Esophagus squamous epithelium (tissue), 5 donors: Measurements from ENCODE around the gene SNCB. TPM values are rescaled to one million over a fixed set of nuclear protein-coding genes. Genes with fewer than 3 reads are reported as not detected.

Source experiments
- DNase-seq: peaks from one replicate; lab custom pipeline; 2025; lab: John Stamatoyannopoulos, UW
- H3K27ac ChIP-seq, 4 donors: fragments of 200-600 bp; sonication (generic); one replicate each; pipeline ENCODE4 v1.5.1; 2016 to 2019; ENCODE audit warnings: mild to moderate bottlenecking in 1 of 4
- H3K27me3 ChIP-seq, 4 donors: fragments of 200-600 bp; sonication (generic); 1 replicate in 3 of 4; 2 replicates in 1 of 4; pipeline versions ENCODE4 v1.5.1 to v1.6.0; 2017 to 2021; ENCODE audit warnings: antibody characterized with exemption in 1 of 4
- H3K36me3 ChIP-seq, 3 donors: fragments of 200-600 bp; sonication (generic); one replicate each; pipeline ENCODE4 v1.5.1; 2016 to 2019
- H3K4me1 ChIP-seq, 3 donors: fragments of 200-600 bp; sonication (generic); one replicate each; pipeline ENCODE4 v1.5.1; 2017 to 2019
- H3K4me3 ChIP-seq, 4 donors: fragments of 200-600 bp; sonication (generic); 1 replicate in 3 of 4; 2 replicates in 1 of 4; pipeline ENCODE4 v1.5.1; 2016 to 2019; ENCODE audit warnings: mild to moderate bottlenecking in 2 of 4, moderate library complexity in 1 of 4
- H3K9me3 ChIP-seq, 3 donors: fragments of 200-600 bp; sonication (generic); one replicate each; pipeline ENCODE4 v1.5.1; 2016 to 2019
- CTCF ChIP-seq, 6 experiments: fragments of 450-650 bp in 4 of 6; fragments of 200-600 bp in 2 of 6; sonication (generic) in 2 of 6; IDR thresholded peaks; one replicate each; pipeline ENCODE4 v1.5.1; 2016 to 2019; ENCODE audit warnings: antibody characterized with exemption in 6 of 6, mild to moderate bottlenecking in 4 of 6, moderate library complexity in 4 of 6
- POLR2A ChIP-seq, 4 donors: fragments of 450-650 bp; IDR thresholded peaks; one replicate each; pipeline ENCODE4 v1.6.1; 2017; ENCODE audit warnings: antibody characterized with exemption in 4 of 4, mild to moderate bottlenecking in 4 of 4, moderate library complexity in 3 of 4
- WGBS, 2 donors: methylation state at CpG; one replicate each; pipeline ENCODE4 v1.1.5; 2018; 5-methylcytosine and 5-hydroxymethylcytosine counted together
- intact Hi-C: fragments of 100-400 bp; cut with DNase I; formaldehyde crosslinking; loops from one replicate; pipeline ENCODE4 v1.15.0; 2022
- total RNA-seq, 4 donors: library from RNA; depleted of rRNA; stranded (reverse); fragments of >200 nt; gene quantifications; one replicate each; pipeline ENCODE4 v1.1.0, GENCODE V29; 2016
- donor health status: DM: yes; HTN: yes; CAD: no.

The SNCB gene
- not detected for total RNA-seq

GRCh38 chr5:176629853-176630680, at the start of gene SNCB, which contains the start of gene EIF4E1B:
SNCB (minus strand) TSS chr5:176630534; CDS start chr5:176629654, 880 bp downstream.
EIF4E1B (plus strand) TSS chr5:176630675; CDS start chr5:176642788, 12,113 bp downstream.
- peaks cover 8 to 35% (median 16%) of the 10 kb centered on the region in 3 donors for H3K4me1 ChIP-seq
- no peaks in the 10 kb centered on the region for H3K9me3 ChIP-seq
- no peaks in the 10 kb centered on the region for H3K36me3 ChIP-seq
- TF ChIP-seq POLR2A (IDR thresholded peaks at IDR 0.05): no peak
- TF ChIP-seq CTCF (IDR thresholded peaks at IDR 0.05): no peak
- peak within 1 kb of the TSS in 2 of 4 donors; percentile 39 to 60 for H3K4me3 ChIP-seq
- WGBS, 2 donors: 0 to 1% methylated on average over 6 to 24 of the region's 94 CpGs
- H3K27me3 ChIP-seq: peaks cover 0 to 98% (median 28%) of the 10 kb centered on the region in 4 donors
- intact Hi-C loops: no loop called here
- no peak within 1 kb of the TSS for H3K27ac ChIP-seq
- DNase-seq: no peak

- Histone ChIP-seq H3K9me3 (no peaks in the 10 kb centered on the region), H3K36me3 (no peaks in the 10 kb centered on the region), H3K4me3 (no peak overlapping the region), H3K4me1 (peaks cover 0 to 10% (median 0%) of the 10 kb centered on the region in 3 donors), H3K27ac (no peak overlapping the region), H3K27me3 (peaks cover 0 to 83% (median 9%) of the 10 kb centered on the region in 4 donors)
- no peak for DNase-seq
- intact Hi-C loops: no loop called here
- TF ChIP-seq POLR2A (IDR thresholded peaks at IDR 0.05): no peak
- no peak for TF ChIP-seq CTCF (IDR thresholded peaks at IDR 0.05)
- 24 to 56% methylated on average over 8 to 19 of the region's 31 CpGs for WGBS, 2 donors
These were observed 49.3 kb upstream of the SNCB start for GRCh38 chr5:176679365-176680225.

- H3K36me3 ChIP-seq: no peaks in the 10 kb centered on the region
- intact Hi-C loops: no loop called here
- DNase-seq: no peak
- H3K4me3 ChIP-seq: no peak overlapping the region
- no peaks in the 10 kb centered on the region for H3K9me3 ChIP-seq
- peaks cover 0 to 80% (median 9%) of the 10 kb centered on the region in 4 donors for H3K27me3 ChIP-seq
- peaks cover 0 to 10% (median 0%) of the 10 kb centered on the region in 3 donors for H3K4me1 ChIP-seq
- no peak overlapping the region for H3K27ac ChIP-seq
- WGBS, 2 donors: 72 to 90% methylated on average over 5 of the region's 5 CpGs
- no peak for TF ChIP-seq CTCF (IDR thresholded peaks at IDR 0.05)
- TF ChIP-seq POLR2A (IDR thresholded peaks at IDR 0.05): no peak
These were observed 48.2 kb upstream of the SNCB start for GRCh38 chr5:176678584-176678983.

- Histone ChIP-seq H3K27me3 (peaks cover 0 to 76% (median 9%) of the 10 kb centered on the region in 4 donors), H3K36me3 (no peaks in the 10 kb centered on the region), H3K27ac (no peak overlapping the region), H3K9me3 (no peaks in the 10 kb centered on the region), H3K4me3 (no peak overlapping the region), H3K4me1 (peaks cover 0 to 10% (median 0%) of the 10 kb centered on the region in 3 donors)
- TF ChIP-seq CTCF (IDR thresholded peaks at IDR 0.05): no peak
- no peak for TF ChIP-seq POLR2A (IDR thresholded peaks at IDR 0.05)
- 74 to 86% methylated on average over 4 of the region's 12 CpGs for WGBS, 2 donors
- no peak for DNase-seq
- intact Hi-C loops: no loop called here
These were observed 47.0 kb upstream of the SNCB start for GRCh38 chr5:176677209-176677939.
